Measurements from ENCODE around the gene NOTUM.

Gene NOTUM

GRCh38 chr17:81966343-81967243 is 5.6 kb upstream of the NOTUM start:
- CTCF ChIA-PET, result interaction anchor here (1.1 kb wide), 2 partner anchors 7 to 54 kb away, joined by 4 to 6 read pairs; no protein-coding TSS in a partner anchor
- no peak for DNase-seq (ENCODE audit: extremely low spot score)
- no peak for TF ChIP-seq ELF4 (IDR thresholded peaks at IDR 0.05)
- no peak for TF ChIP-seq ZNF384 (IDR thresholded peaks at IDR 0.05)
- TF ChIP-seq FOXM1 (IDR thresholded peaks at IDR 0.05; ENCODE audit: borderline replicate concordance), result no peak
- no peak for TF ChIP-seq LEF1 (IDR thresholded peaks at IDR 0.05; ENCODE audit: borderline replicate concordance)
- TF ChIP-seq PKNOX1 (IDR thresholded peaks at IDR 0.05), result no peak
- no peak for TF ChIP-seq CTBP1 (IDR thresholded peaks at IDR 0.05; ENCODE audit: borderline replicate concordance)
- TF ChIP-seq L3MBTL2 (conservative IDR thresholded peaks at IDR 0.05), result no peak
- TF ChIP-seq SUZ12 (IDR thresholded peaks at IDR 0.05), result no peak
- no peak for TF ChIP-seq TARDBP (IDR thresholded peaks at IDR 0.05)
- TF ChIP-seq FOXK2 (IDR thresholded peaks at IDR 0.05), result no peak
- TF ChIP-seq BHLHE40 (IDR thresholded peaks at IDR 0.05; ENCODE audit: borderline replicate concordance), result no peak
- TF ChIP-seq HDGF (IDR thresholded peaks at IDR 0.05; ENCODE audit: borderline replicate concordance), result no peak
- TF ChIP-seq FOXA1 (IDR thresholded peaks at IDR 0.05), result no peak
- no peak for TF ChIP-seq NFRKB (IDR thresholded peaks at IDR 0.05)
- TF ChIP-seq SP1 (IDR thresholded peaks at IDR 0.05), result no peak
- TF ChIP-seq ARNT (IDR thresholded peaks at IDR 0.05), result no peak
- POLR2A ChIA-PET, result interaction anchor here (1.3 to 2.7 kb wide), 2 partner anchors 9 to 11 kb away, joined by 3 to 12 read pairs; no protein-coding TSS in a partner anchor

GRCh38 chr17:81964081-81964849 is 3.3 kb upstream of the NOTUM start:
- POLR2A ChIA-PET, result interaction anchor here (0.7 kb wide), 1 partner anchor 13 kb away, joined by 5 read pairs; no protein-coding TSS in a partner anchor
- DNase-seq (ENCODE audit: extremely low spot score), result no peak
- CTCF ChIA-PET, result no interaction called here
- no peak for TF ChIP-seq HDGF (IDR thresholded peaks at IDR 0.05; ENCODE audit: borderline replicate concordance)
- no peak for TF ChIP-seq BHLHE40 (IDR thresholded peaks at IDR 0.05; ENCODE audit: borderline replicate concordance)
- no peak for TF ChIP-seq SUZ12 (IDR thresholded peaks at IDR 0.05)
- TF ChIP-seq LEF1 (IDR thresholded peaks at IDR 0.05; ENCODE audit: borderline replicate concordance), result no peak
- TF ChIP-seq ZNF384 (IDR thresholded peaks at IDR 0.05), result no peak
- no peak for TF ChIP-seq PKNOX1 (IDR thresholded peaks at IDR 0.05)
- TF ChIP-seq SP1 (IDR thresholded peaks at IDR 0.05), result no peak
- TF ChIP-seq NFRKB (IDR thresholded peaks at IDR 0.05), result no peak
- TF ChIP-seq FOXM1 (IDR thresholded peaks at IDR 0.05; ENCODE audit: borderline replicate concordance), result no peak
- TF ChIP-seq FOXK2 (IDR thresholded peaks at IDR 0.05), result no peak
- no peak for TF ChIP-seq ARNT (IDR thresholded peaks at IDR 0.05)
- no peak for TF ChIP-seq TARDBP (IDR thresholded peaks at IDR 0.05)
- TF ChIP-seq ELF4 (IDR thresholded peaks at IDR 0.05), result no peak
- no peak for TF ChIP-seq L3MBTL2 (conservative IDR thresholded peaks at IDR 0.05)

- CTCF ChIA-PET, result interaction anchor here (0.8 kb wide), 1 partner anchor 58 kb away, joined by 5 read pairs; no protein-coding TSS in a partner anchor
Observed at GRCh38 chr17:81962499-81963441, 1.8 kb upstream of the NOTUM start.

GRCh38 chr17:81961521-81962498 is 823 bp upstream of the NOTUM start:
- POLR2A ChIA-PET, result interaction anchor here (1.1 to 1.5 kb wide), 3 partner anchors 15 to 61 kb away, joined by 4 to 8 read pairs (median 6); partner anchors contain the start of genes CENPX and LRRC45
- no peak for TF ChIP-seq BHLHE40 (IDR thresholded peaks at IDR 0.05; ENCODE audit: borderline replicate concordance)
- TF ChIP-seq LEF1 (IDR thresholded peaks at IDR 0.05; ENCODE audit: borderline replicate concordance), result no peak
- TF ChIP-seq HDGF (IDR thresholded peaks at IDR 0.05; ENCODE audit: borderline replicate concordance), result no peak
- TF ChIP-seq TARDBP (IDR thresholded peaks at IDR 0.05), result no peak
- no peak for TF ChIP-seq ZNF384 (IDR thresholded peaks at IDR 0.05)
- no peak for TF ChIP-seq SUZ12 (IDR thresholded peaks at IDR 0.05)
- no peak for TF ChIP-seq SP1 (IDR thresholded peaks at IDR 0.05)
- CTCF ChIA-PET, result interaction anchor here (0.8 kb wide), 1 partner anchor 88 kb away, joined by 3 read pairs; no protein-coding TSS in a partner anchor
- DNase-seq (ENCODE audit: extremely low spot score), result no peak

More at GRCh38 chr17:81962499-81963441, 1.8 kb upstream of the NOTUM start:
- TF ChIP-seq FOXA1 (IDR thresholded peaks at IDR 0.05), result no peak
- TF ChIP-seq FOXK2 (IDR thresholded peaks at IDR 0.05), result no peak
- no peak for TF ChIP-seq SUZ12 (IDR thresholded peaks at IDR 0.05)
- TF ChIP-seq TARDBP (IDR thresholded peaks at IDR 0.05), result no peak
- POLR2A ChIA-PET, result interaction anchor here (1.1 to 1.5 kb wide), 4 partner anchors 14 to 95 kb away, joined by 4 to 8 read pairs (median 5); partner anchors contain the start of genes CENPX and LRRC45
- no peak for DNase-seq (ENCODE audit: extremely low spot score)
